GM12878 (cell line): Measurements from ENCODE around the gene MXD4. TPM values are rescaled to one million over a fixed set of nuclear protein-coding genes. Genes with fewer than 3 reads are reported as not detected.

ENCODE experiments used
- ATAC-seq: fragments of 200-7000 bp; cut with Tn5 transposase; 3 replicates; pipeline ENCODE4 v1.9.1; 2020; ENCODE audit warnings: mild to moderate bottlenecking, moderate library complexity
- BruUV-seq: library from RNA; stranded (reverse); fragments of 400-500 nt; replicated peaks from 2 replicates; lab custom pipeline; 2021; lab: Mats Ljungman, UMichigan
- CTCF ChIA-PET: fragments of 300-600 bp; sonication (Branson Sonifier 250); formaldehyde crosslinking; extraction: SDS; loops from one replicate; lab custom pipeline; 2021; ENCODE audit warnings: inconsistent platforms; lab: Yijun Ruan, JAX
- POLR2A ChIA-PET: fragments of 350-600 bp; formaldehyde crosslinking; extraction: SDS; loops from one replicate; lab custom pipeline; 2021; ENCODE audit warnings: inconsistent platforms; lab: Charles Lee
- RAD21 ChIA-PET: fragments of 300-600 bp; sonication (Branson Sonifier 250); formaldehyde crosslinking; loops from one replicate; lab custom pipeline; 2023; ENCODE audit warnings: antibody characterized with exemption; ENCODE audit not compliant: unreplicated experiment; lab: Charles Lee
- SMC1A ChIA-PET: fragments of 300-600 bp; sonication (Branson Sonifier 250); formaldehyde crosslinking; loops from one replicate; lab custom pipeline; 2023; ENCODE audit not compliant: unreplicated experiment, uncharacterized antibody; lab: Charles Lee
- DNase-seq: peaks from one replicate; pipeline ENCODE4 v3.0.0-alpha.2; 2011; ENCODE audit warnings: low read depth, low spot score
- FAIRE-seq: peaks from 3 replicates; lab custom pipeline; 2011; peaks lifted over from hg19 to GRCh38; lab: Jason Lieb, UNC
- H2AFZ ChIP-seq: 2 replicates; pipeline ENCODE4 v1.6.0; 2011; ENCODE audit warnings: low read depth, low read length, control low read depth; ENCODE audit not compliant: control insufficient read depth
- H3K27ac ChIP-seq: 2 replicates; pipeline ENCODE4 v1.5.1; 2011; ENCODE audit warnings: control low read depth; ENCODE audit not compliant: control insufficient read depth, insufficient read depth
- H3K27me3 ChIP-seq, 2 experiments: replicated peaks in 1 of 2; 2 replicates each; pipeline versions ENCODE4 v1.6.0 to v1.6.1; 2011; ENCODE audit warnings: low read length in 1 of 2; ENCODE audit not compliant: control insufficient read depth in 2 of 2, insufficient read depth in 2 of 2
- H3K36me3 ChIP-seq, 2 experiments: 2 replicates each; pipeline ENCODE4 v1.5.1; 2011; ENCODE audit warnings: low read length in 1 of 2; ENCODE audit not compliant: control insufficient read depth in 2 of 2, insufficient read depth in 2 of 2
- H3K4me1 ChIP-seq: 2 replicates; pipeline ENCODE4 v1.6.1; 2011; ENCODE audit warnings: mild to moderate bottlenecking, low read length, moderate library complexity, mixed read lengths; ENCODE audit not compliant: control insufficient read depth, insufficient read depth
- H3K4me2 ChIP-seq: 2 replicates; pipeline ENCODE4 v1.6.0; 2011; ENCODE audit warnings: control low read depth; ENCODE audit not compliant: control insufficient read depth, insufficient read depth
- H3K4me3 ChIP-seq: fragments of 200-600 bp; sonication (generic); 2 replicates; pipeline ENCODE4 v1.5.1; 2016
- H3K79me2 ChIP-seq: 2 replicates; pipeline ENCODE4 v1.6.0; 2011; ENCODE audit warnings: low read length; ENCODE audit not compliant: control insufficient read depth, insufficient read depth
- H3K9ac ChIP-seq: 2 replicates; pipeline ENCODE4 v1.8.0; 2011; ENCODE audit warnings: low read length, control low read depth, mixed read lengths; ENCODE audit not compliant: control insufficient read depth, insufficient read depth
- H3K9me3 ChIP-seq: replicated peaks from 3 replicates; pipeline ENCODE4 v1.5.1; 2011; ENCODE audit warnings: mild to moderate bottlenecking, low read length; ENCODE audit not compliant: control insufficient read depth, insufficient read depth
- H4K20me1 ChIP-seq: 2 replicates; pipeline ENCODE4 v1.6.0; 2011; ENCODE audit not compliant: control insufficient read depth, insufficient read depth
- ATF7 ChIP-seq: fragments of 450-650 bp; IDR thresholded peaks from 2 replicates; pipeline ENCODE4 v1.6.1; 2016; ENCODE audit warnings: low read depth, mild to moderate bottlenecking
- CBX3 ChIP-seq: fragments of 200-600 bp; sonication (generic); IDR thresholded peaks from 2 replicates; pipeline ENCODE4 v1.6.1; 2016; ENCODE audit warnings: low read depth, borderline replicate concordance
- HDAC2 ChIP-seq: fragments of 200-600 bp; sonication (generic); IDR thresholded peaks from 2 replicates; pipeline ENCODE4 v1.6.1; 2017
- HDAC6 ChIP-seq: fragments of 200-600 bp; sonication (generic); IDR thresholded peaks from one replicate; pipeline ENCODE4 v1.8.0; 2017; ENCODE audit warnings: antibody characterized with exemption; ENCODE audit not compliant: unreplicated experiment
- JUNB ChIP-seq: IDR thresholded peaks from 2 replicates; pipeline ENCODE4 v1.6.1; 2016; ENCODE audit warnings: antibody characterized with exemption, mild to moderate bottlenecking
- LARP7 ChIP-seq: fragments of 450-650 bp; IDR thresholded peaks from 2 replicates; pipeline ENCODE4 v1.6.1; 2017; ENCODE audit warnings: mild to moderate bottlenecking
- PAX5 ChIP-seq: IDR thresholded peaks from 2 replicates; pipeline ENCODE4 v1.6.1; 2011; ENCODE audit warnings: low read depth, low read length, borderline replicate concordance
- PAX8 ChIP-seq: fragments of 450-650 bp; IDR thresholded peaks from 2 replicates; pipeline ENCODE4 v1.6.1; 2017; ENCODE audit warnings: mild to moderate bottlenecking, moderate library complexity
- SMC3 ChIP-seq: IDR thresholded peaks from 2 replicates; pipeline ENCODE4 v1.6.1; 2011; ENCODE audit warnings: low read length, improper control_type of control experiment, borderline replicate concordance
- TBL1XR1 ChIP-seq: IDR thresholded peaks from 2 replicates; pipeline ENCODE4 v1.6.1; 2012; ENCODE audit warnings: low read depth, low read length, improper control_type of control experiment
- TCF3 ChIP-seq: IDR thresholded peaks from 2 replicates; pipeline ENCODE4 v1.6.1; 2012; ENCODE audit warnings: low read depth, mild to moderate bottlenecking, low read length, borderline replicate concordance; ENCODE audit not compliant: insufficient read depth
- ZNF217 ChIP-seq: fragments of 450-650 bp; IDR thresholded peaks from 2 replicates; pipeline ENCODE4 v1.6.1; 2017; ENCODE audit warnings: antibody characterized with exemption, mild to moderate bottlenecking
- ZSCAN29 ChIP-seq: fragments of 450-650 bp; IDR thresholded peaks from 2 replicates; pipeline ENCODE4 v1.6.1; 2017; ENCODE audit warnings: mild to moderate bottlenecking, moderate library complexity
- WGBS: methylation state at CpG from one replicate; pipeline ENCODE4 v1.1.6; 2016; ENCODE audit warnings: low lambda C conversion rate; ENCODE audit not compliant: insufficient replicate concordance, insufficient coverage; ENCODE audit errors: missing lambda C conversion rate; 5-methylcytosine and 5-hydroxymethylcytosine counted together
- in situ Hi-C: fragments of 300-500 bp; cut with MboI; formaldehyde crosslinking; loops from 9 replicates; pipeline ENCODE4 v1.14.3; 2018; ENCODE audit warnings: mixed read lengths
- intact Hi-C: fragments of 100-400 bp; cut with micrococcal nuclease; formaldehyde crosslinking; loops from one replicate; pipeline ENCODE4 v1.14.2; 2022; ENCODE audit not compliant: unreplicated experiment
- polyA plus RNA-seq, 11 experiments: library from polyadenylated mRNA; depleted of rRNA in 4 of 11; unstranded in 6 of 11; stranded (reverse) in 5 of 11; fragments of >200 nt; fragmentation: Nextera tagmentation in 4 of 11; fragmentation: Illumina TruSeq in 1 of 11; extraction: Ambion mirVana in 4 of 11; extraction: Trizol in 1 of 11; gene quantifications; 1 replicate in 1 of 11; 2 replicates in 10 of 11; pipeline versions ENCODE4 v1.2.1 to v1.2.3, GENCODE V29; 2011 to 2016; ENCODE audit warnings: inconsistent platforms in 2 of 11, missing spikeins in 2 of 11, low read depth in 1 of 11
- total RNA-seq, 4 experiments: library from RNA; depleted of rRNA in 3 of 4; stranded (reverse); fragments of >200 nt in 3 of 4; fragmentation: Illumina TruSeq in 1 of 4; extraction: Trizol in 1 of 4; gene quantifications; 2 replicates each; pipeline versions ENCODE4 v1.2.1 to v1.2.3, GENCODE V29; 2013 to 2021
- TF ChIP-seq, protein P1 (sequence below): fragments of 450-650 bp; conservative IDR thresholded peaks from 2 replicates; pipeline ENCODE4 v1.6.1; 2017; ENCODE audit warnings: mild to moderate bottlenecking, moderate library complexity
- TF ChIP-seq, protein P2 (sequence below): fragments of 450-650 bp; IDR thresholded peaks from 2 replicates; pipeline ENCODE4 v1.6.1; 2016; ENCODE audit warnings: mild to moderate bottlenecking, moderate library complexity, borderline replicate concordance
- TF ChIP-seq, protein P3 (sequence below): IDR thresholded peaks from 2 replicates; pipeline ENCODE4 v1.6.1; 2011; ENCODE audit warnings: mild to moderate bottlenecking, low read depth, low read length, moderate library complexity; ENCODE audit not compliant: insufficient replicate concordance

Gene MXD4
- total and polyA plus RNA-seq, 10 of the 15 experiments (the other 5 are each of a cell fraction or from before 2014, with no cell fraction given), result 0.21 to 25.6 (median 5.2) TPM

- TF ChIP-seq, protein P1, sequence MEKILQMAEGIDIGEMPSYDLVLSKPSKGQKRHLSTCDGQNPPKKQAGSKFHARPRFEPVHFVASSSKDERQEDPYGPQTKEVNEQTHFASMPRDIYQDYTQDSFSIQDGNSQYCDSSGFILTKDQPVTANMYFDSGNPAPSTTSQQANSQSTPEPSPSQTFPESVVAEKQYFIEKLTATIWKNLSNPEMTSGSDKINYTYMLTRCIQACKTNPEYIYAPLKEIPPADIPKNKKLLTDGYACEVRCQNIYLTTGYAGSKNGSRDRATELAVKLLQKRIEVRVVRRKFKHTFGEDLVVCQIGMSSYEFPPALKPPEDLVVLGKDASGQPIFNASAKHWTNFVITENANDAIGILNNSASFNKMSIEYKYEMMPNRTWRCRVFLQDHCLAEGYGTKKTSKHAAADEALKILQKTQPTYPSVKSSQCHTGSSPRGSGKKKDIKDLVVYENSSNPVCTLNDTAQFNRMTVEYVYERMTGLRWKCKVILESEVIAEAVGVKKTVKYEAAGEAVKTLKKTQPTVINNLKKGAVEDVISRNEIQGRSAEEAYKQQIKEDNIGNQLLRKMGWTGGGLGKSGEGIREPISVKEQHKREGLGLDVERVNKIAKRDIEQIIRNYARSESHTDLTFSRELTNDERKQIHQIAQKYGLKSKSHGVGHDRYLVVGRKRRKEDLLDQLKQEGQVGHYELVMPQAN, result no peak
- TF ChIP-seq TBL1XR1 (no peak), PAX5 (no peak)
- TF ChIP-seq, protein P2, sequence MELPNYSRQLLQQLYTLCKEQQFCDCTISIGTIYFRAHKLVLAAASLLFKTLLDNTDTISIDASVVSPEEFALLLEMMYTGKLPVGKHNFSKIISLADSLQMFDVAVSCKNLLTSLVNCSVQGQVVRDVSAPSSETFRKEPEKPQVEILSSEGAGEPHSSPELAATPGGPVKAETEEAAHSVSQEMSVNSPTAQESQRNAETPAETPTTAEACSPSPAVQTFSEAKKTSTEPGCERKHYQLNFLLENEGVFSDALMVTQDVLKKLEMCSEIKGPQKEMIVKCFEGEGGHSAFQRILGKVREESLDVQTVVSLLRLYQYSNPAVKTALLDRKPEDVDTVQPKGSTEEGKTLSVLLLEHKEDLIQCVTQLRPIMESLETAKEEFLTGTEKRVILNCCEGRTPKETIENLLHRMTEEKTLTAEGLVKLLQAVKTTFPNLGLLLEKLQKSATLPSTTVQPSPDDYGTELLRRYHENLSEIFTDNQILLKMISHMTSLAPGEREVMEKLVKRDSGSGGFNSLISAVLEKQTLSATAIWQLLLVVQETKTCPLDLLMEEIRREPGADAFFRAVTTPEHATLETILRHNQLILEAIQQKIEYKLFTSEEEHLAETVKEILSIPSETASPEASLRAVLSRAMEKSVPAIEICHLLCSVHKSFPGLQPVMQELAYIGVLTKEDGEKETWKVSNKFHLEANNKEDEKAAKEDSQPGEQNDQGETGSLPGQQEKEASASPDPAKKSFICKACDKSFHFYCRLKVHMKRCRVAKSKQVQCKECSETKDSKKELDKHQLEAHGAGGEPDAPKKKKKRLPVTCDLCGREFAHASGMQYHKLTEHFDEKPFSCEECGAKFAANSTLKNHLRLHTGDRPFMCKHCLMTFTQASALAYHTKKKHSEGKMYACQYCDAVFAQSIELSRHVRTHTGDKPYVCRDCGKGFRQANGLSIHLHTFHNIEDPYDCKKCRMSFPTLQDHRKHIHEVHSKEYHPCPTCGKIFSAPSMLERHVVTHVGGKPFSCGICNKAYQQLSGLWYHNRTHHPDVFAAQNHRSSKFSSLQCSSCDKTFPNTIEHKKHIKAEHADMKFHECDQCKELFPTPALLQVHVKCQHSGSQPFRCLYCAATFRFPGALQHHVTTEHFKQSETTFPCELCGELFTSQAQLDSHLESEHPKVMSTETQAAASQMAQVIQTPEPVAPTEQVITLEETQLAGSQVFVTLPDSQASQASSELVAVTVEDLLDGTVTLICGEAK, result no peak
These were observed 39.3 kb upstream of the MXD4 start (continued) for GRCh38 chr4:2301225-2301642.

DNA sequence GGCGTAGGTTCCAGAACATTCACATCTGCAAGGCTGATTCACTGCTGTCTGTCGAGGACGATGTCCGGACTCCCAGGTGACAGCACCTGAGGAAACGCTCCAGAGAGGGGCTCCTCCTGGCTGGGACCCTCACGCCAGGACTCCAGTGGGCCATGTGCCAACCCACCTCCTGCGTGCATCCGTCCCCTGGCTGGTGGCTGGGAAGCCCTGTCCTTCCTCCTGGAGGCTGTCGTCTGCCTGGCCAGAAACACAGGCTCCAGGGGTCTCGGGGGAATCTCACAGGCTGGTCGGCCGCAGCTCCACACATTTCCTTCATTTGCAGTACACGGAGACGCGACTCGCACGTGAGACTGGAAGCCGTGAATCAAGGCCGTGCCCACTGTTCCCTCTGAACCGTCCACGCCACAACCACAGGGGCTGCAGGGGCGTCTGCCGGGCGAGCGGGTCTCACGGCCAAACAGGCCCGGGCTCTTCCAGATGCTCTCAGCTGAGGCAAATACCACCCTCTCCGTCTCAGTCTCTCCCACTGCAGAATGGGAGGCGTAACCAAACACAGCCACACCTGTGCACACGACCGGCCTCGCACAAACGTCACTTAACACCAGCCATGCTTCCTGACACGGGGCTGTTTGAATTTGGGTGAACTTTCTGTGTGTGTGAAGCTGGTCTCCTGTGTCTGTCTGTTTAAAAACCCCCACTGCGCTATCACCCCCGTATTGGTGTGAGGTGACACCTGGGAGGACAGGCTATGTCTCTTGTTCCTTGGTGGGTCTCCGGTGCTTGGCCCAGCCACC is 38.7 kb upstream of the MXD4 start:
- Histone ChIP-seq H3K9ac (no peak overlapping the region), H4K20me1 (no peaks in the 10 kb centered on the region), H2AFZ (no peak overlapping the region), H3K36me3 (no peaks in the 10 kb centered on the region), H3K79me2 (no peaks in the 10 kb centered on the region), H3K4me2 (no peak overlapping the region), H3K27ac (no peak overlapping the region), H3K27me3 (no peaks in the 10 kb centered on the region), H3K9me3 (no peaks in the 10 kb centered on the region), H3K4me1 (no peaks in the 10 kb centered on the region), H3K4me3 (no peak overlapping the region)
- in situ Hi-C loops, result no loop called here
- ChIA-PET SMC1A (no interaction called here), POLR2A (interaction anchor here (0.6 kb wide), 2 partner anchors 9 to 235 kb away, joined by 3 read pairs; no protein-coding TSS in a partner anchor), CTCF (no interaction called here), RAD21 (no interaction called here)
- BruUV-seq, result no TSS peak
- FAIRE-seq (no peak), ATAC-seq (no peak), DNase-seq (no peak)
- intact Hi-C loops, result no loop called here
- WGBS, result 69% methylated on average over 36 of the region's 37 CpGs
- TF ChIP-seq ZNF217 (no peak), LARP7 (no peak), JUNB (no peak), CBX3 (no peak), HDAC6 (no peak), ATF7 (no peak), PAX8 (no peak), HDAC2 (no peak), TCF3 (no peak), SMC3 (no peak), ZSCAN29 (no peak)
- TF ChIP-seq, protein P3, sequence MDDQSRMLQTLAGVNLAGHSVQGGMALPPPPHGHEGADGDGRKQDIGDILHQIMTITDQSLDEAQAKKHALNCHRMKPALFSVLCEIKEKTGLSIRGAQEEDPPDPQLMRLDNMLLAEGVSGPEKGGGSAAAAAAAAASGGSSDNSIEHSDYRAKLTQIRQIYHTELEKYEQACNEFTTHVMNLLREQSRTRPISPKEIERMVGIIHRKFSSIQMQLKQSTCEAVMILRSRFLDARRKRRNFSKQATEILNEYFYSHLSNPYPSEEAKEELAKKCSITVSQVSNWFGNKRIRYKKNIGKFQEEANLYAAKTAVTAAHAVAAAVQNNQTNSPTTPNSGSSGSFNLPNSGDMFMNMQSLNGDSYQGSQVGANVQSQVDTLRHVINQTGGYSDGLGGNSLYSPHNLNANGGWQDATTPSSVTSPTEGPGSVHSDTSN, result no peak
